ENCODE data around the gene LAX1. TPM values are rescaled to one million over a fixed set of nuclear protein-coding genes. Genes with fewer than 3 reads are reported as not detected.
A peak's percentile ranks its signal among the peaks of the same experiment; 100 is the strongest.
"Not testable (repeated sequence)": the region's sequence is repeated elsewhere in the genome, so short reads cannot be mapped to it uniquely, and the experiment has no call there.

The LAX1 gene
- total RNA-seq, 1 donor from 2014 or later, result 3.0 TPM

DNA sequence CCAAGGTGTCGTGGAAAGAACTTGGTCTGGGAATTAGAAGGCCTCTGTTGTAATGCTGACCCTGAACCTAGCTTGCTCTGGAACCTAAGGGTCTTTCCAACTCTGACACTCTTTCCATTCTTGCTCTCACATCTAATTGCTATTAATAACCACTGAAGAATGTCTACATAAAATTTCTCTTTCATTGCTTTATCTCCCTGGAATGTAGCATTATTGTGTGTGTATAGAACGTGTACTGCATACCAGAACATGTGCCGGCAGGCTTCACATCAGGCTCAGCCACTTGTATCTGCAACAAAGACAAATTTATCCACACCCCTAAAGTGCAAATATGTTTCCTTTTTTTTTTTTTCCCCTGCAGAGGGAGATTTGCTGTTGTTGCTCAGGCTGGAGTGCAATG lies 13.9 kb upstream of the LAX1 start:
- H3K4me1 ChIP-seq, result no peaks in the 10 kb centered on the region
- H3K4me3 ChIP-seq, result no peak overlapping the region
- H3K36me3 ChIP-seq, result no peaks in the 10 kb centered on the region
- TF ChIP-seq, protein P1, sequence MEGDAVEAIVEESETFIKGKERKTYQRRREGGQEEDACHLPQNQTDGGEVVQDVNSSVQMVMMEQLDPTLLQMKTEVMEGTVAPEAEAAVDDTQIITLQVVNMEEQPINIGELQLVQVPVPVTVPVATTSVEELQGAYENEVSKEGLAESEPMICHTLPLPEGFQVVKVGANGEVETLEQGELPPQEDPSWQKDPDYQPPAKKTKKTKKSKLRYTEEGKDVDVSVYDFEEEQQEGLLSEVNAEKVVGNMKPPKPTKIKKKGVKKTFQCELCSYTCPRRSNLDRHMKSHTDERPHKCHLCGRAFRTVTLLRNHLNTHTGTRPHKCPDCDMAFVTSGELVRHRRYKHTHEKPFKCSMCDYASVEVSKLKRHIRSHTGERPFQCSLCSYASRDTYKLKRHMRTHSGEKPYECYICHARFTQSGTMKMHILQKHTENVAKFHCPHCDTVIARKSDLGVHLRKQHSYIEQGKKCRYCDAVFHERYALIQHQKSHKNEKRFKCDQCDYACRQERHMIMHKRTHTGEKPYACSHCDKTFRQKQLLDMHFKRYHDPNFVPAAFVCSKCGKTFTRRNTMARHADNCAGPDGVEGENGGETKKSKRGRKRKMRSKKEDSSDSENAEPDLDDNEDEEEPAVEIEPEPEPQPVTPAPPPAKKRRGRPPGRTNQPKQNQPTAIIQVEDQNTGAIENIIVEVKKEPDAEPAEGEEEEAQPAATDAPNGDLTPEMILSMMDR (IDR thresholded peaks at IDR 0.05), result no peak
- ATAC-seq (peak; percentile 32 to 46), DNase-seq (no peak)
- H3K27ac ChIP-seq, result no peak overlapping the region
- no peaks in the 10 kb centered on the region for H3K27me3 ChIP-seq (ENCODE audit: low read depth)
- intact Hi-C loops (cut with DNase I), result no loop called here
- no peaks in the 10 kb centered on the region for H3K9me3 ChIP-seq

DNA sequence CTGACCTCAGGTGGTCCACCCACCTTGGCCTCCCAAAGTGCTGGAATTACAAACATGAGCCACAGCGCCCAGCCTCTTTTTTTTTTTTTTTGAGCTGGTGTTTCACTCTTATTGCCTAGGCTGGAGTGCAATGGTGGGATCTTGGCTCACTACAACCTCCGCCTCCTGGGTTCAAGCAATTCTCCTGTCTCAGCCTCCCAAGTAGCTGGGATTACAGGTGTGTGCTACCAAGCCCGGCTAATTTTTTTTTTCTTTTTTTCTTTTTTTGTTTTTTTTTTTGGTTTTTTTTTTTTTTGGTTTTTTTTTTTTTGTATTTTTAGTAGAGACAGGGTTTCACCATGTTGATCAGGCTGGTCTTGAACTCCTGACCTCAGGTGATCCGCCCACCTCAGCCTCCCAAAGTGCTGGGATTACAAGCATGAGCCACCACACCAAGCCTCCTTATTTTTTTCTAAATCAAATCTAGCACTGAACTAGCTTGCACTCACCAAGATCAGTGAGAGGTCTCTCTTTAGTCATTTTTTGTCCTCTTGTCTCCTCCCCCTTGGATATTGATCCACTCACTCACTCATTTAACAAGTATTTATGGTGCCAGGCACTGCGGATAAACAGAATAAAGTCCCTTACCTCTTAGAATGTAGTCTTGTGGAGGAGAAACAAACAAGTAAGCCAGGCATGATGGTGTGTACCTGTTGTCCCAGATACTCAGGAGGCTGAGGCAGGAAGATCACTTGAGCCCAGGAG lies 13.2 kb upstream of the LAX1 start:
- intact Hi-C loops (cut with DNase I), result not testable (repeated sequence)

DNA sequence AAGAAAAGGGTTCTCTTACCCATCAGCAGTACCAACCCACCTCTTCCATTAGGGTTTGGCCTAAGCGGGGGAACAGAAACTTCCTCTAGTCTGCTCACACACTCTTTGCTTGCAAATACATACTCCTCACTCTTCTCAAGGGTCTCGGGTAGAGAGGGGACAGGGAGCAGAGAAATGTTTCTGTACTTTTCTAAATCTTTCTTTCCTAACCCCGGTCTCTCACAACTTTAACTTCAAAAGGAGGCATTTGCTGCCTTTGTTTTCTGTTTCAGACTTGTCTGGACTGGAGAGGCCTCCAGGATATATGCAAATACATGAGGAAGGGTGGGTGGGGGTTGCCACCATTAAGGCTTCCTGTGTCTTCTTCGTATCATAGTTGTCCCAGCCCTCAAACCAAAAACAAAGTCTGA lies 10.5 kb upstream of the LAX1 start:
- Histone ChIP-seq H3K36me3 (no peaks in the 10 kb centered on the region), H3K9me3 (no peaks in the 10 kb centered on the region), H3K27ac (no peak overlapping the region), H3K4me1 (no peaks in the 10 kb centered on the region), H3K4me3 (no peak overlapping the region), H3K27me3 (ENCODE audit: low read depth) (no peaks in the 10 kb centered on the region)
- ATAC-seq (no peak), DNase-seq (no peak)
- TF ChIP-seq, protein P1 (IDR thresholded peaks at IDR 0.05), result no peak
- intact Hi-C loops (cut with DNase I), result no loop called here

More for the DNA sequence above, 13.2 kb upstream of the LAX1 start:
- not testable (repeated sequence) for DNase-seq; H3K27me3 ChIP-seq (ENCODE audit: low read depth); ATAC-seq; H3K9me3 ChIP-seq; H3K4me3 ChIP-seq; H3K36me3 ChIP-seq; H3K4me1 ChIP-seq; H3K27ac ChIP-seq

GRCh38 chr1:203756036-203756435 lies 8.9 kb upstream of the LAX1 start:
- H3K9me3 ChIP-seq, result no peaks in the 10 kb centered on the region
- intact Hi-C loops (cut with DNase I), result no loop called here
- TF ChIP-seq, protein P1 (IDR thresholded peaks at IDR 0.05), result no peak
- no peaks in the 10 kb centered on the region for H3K4me1 ChIP-seq
- H3K27me3 ChIP-seq (ENCODE audit: low read depth), result no peaks in the 10 kb centered on the region
- ATAC-seq, result no peak
- DNase-seq, result no peak
- no peak overlapping the region for H3K4me3 ChIP-seq
- H3K36me3 ChIP-seq, result no peaks in the 10 kb centered on the region
- no peak overlapping the region for H3K27ac ChIP-seq

GRCh38 chr1:203758749-203759148 lies 6.2 kb upstream of the LAX1 start:
- H3K27me3 ChIP-seq (ENCODE audit: low read depth); DNase-seq; ATAC-seq; H3K9me3 ChIP-seq; intact Hi-C loops (cut with DNase I); H3K27ac ChIP-seq; H3K36me3 ChIP-seq; H3K4me3 ChIP-seq; H3K4me1 ChIP-seq: not testable (repeated sequence)

- H3K27ac ChIP-seq, result no peak overlapping the region
- TF ChIP-seq, protein P1 (IDR thresholded peaks at IDR 0.05), result no peak
- H3K4me3 ChIP-seq, result no peak overlapping the region
- ATAC-seq (no peak), DNase-seq (no peak)
- intact Hi-C loops (cut with DNase I), result no loop called here
- H3K36me3 ChIP-seq, result no peaks in the 10 kb centered on the region
- no peaks in the 10 kb centered on the region for H3K9me3 ChIP-seq
- no peaks in the 10 kb centered on the region for H3K27me3 ChIP-seq (ENCODE audit: low read depth)
- no peaks in the 10 kb centered on the region for H3K4me1 ChIP-seq
These were observed 4.5 kb upstream of the LAX1 start for GRCh38 chr1:203760506-203760905.

DNA sequence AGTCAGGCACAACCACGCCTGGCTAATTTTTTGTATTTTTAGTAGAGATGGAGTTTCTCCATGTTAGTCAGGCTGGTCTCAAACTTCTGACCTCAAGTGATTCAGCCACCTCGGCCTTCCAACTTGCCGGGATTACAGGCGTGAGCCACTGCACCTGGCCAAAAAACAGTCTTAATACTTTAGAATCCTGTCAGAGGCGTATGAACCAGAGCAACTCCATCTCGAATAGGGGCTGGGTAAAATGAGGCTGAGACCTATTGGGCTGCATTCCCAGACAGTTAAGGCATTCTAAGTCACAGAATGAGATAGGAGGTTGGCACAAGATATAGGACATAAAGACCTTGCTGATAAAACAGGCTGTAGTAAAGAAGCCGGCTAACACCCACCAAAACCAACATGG lies 3.0 kb upstream of the LAX1 start:
- DNase-seq; intact Hi-C loops (cut with DNase I): not testable (repeated sequence)

More for the DNA sequence above, 3.0 kb upstream of the LAX1 start:
- not testable (repeated sequence) for H3K4me1 ChIP-seq; H3K4me3 ChIP-seq; H3K36me3 ChIP-seq; H3K27me3 ChIP-seq (ENCODE audit: low read depth); H3K9me3 ChIP-seq; H3K27ac ChIP-seq; ATAC-seq

Data from lower lobe of right lung (tissue), 2 donors.